BLaER1 treated with 17β-estradiol and CSF1 and Interleukin-3, amounts not matched to agents 10 nM and 100 nM (cell line): ENCODE measurements around the gene CIRBP.

Source experiments
- H3K27ac ChIP-seq, 11 experiments: shearing (Covaris generic); formaldehyde crosslinking; 2 replicates each; pipeline ENCODE4 v1.8.1; 2022
- H3K27me3 ChIP-seq, 11 experiments: shearing (Covaris generic); formaldehyde crosslinking; 2 replicates each; pipeline ENCODE4 v1.8.1; 2022
- H3K36me3 ChIP-seq, 11 experiments: shearing (Covaris generic); formaldehyde crosslinking; 2 replicates each; pipeline ENCODE4 v1.8.1; 2022
- H3K4me1 ChIP-seq, 10 experiments: shearing (Covaris generic); formaldehyde crosslinking; 2 replicates each; pipeline ENCODE4 v1.8.1; 2022
- H3K4me2 ChIP-seq, 11 experiments: shearing (Covaris generic); formaldehyde crosslinking; 2 replicates each; pipeline ENCODE4 v1.8.1; 2022
- H3K4me3 ChIP-seq, 10 experiments: shearing (Covaris generic); formaldehyde crosslinking; 2 replicates each; pipeline ENCODE4 v1.8.1; 2022
- H3K9ac ChIP-seq, 11 experiments: shearing (Covaris generic); formaldehyde crosslinking; 2 replicates each; pipeline ENCODE4 v1.8.1; 2022
- H3K9me3 ChIP-seq, 11 experiments: shearing (Covaris generic); formaldehyde crosslinking; replicated peaks in 1 of 11; 2 replicates each; pipeline ENCODE4 v1.8.1; 2022
- H4K20me1 ChIP-seq, 11 experiments: shearing (Covaris generic); formaldehyde crosslinking; 2 replicates each; pipeline ENCODE4 v1.8.1; 2022
- Cebpa-rat ChIP-seq, 11 experiments: shearing (Covaris generic); IDR thresholded peaks; 2 replicates each; pipeline ENCODE4 v1.8.1; 2022

Gene CIRBP

GRCh38 chr19:1274081-1274851 is 5.1 kb downstream of the CIRBP start:
- no peaks in the 10 kb centered on the region for H3K9me3 ChIP-seq
- no peak for TF ChIP-seq Cebpa-rat (IDR thresholded peaks at IDR 0.05)
- peaks cover 56 to 77% (median 65%) of the 10 kb centered on the region in 11 experiments for H3K36me3 ChIP-seq
- peak overlapping the region; percentile 58 to 79 (median 73) for H3K4me3 ChIP-seq
- H3K4me1 ChIP-seq, result peaks cover 56 to 77% (median 70%) of the 10 kb centered on the region in 10 experiments
- peaks cover 55 to 92% (median 76%) of the 10 kb centered on the region in 11 experiments for H4K20me1 ChIP-seq
- peak overlapping the region; percentile 89 to 100 (median 99) for H3K9ac ChIP-seq
- peak overlapping the region; percentile 93 to 100 (median 99) for H3K4me2 ChIP-seq
- H3K27me3 ChIP-seq, result no peaks in the 10 kb centered on the region; a peak in 1 of 22 replicates
- peak overlapping the region; percentile 92 to 99 (median 97) for H3K27ac ChIP-seq

- peaks cover 58 to 83% (median 68%) of the 10 kb centered on the region in 11 experiments for H3K36me3 ChIP-seq
These were observed 5.7 kb downstream of the CIRBP start for GRCh38 chr19:1274852-1275259.

GRCh38 chr19:1275260-1275975 is 6.3 kb downstream of the CIRBP start, which contains the start of gene FAM174C:
Gene FAM174C (plus strand): TSS chr19:1275530. CDS start chr19:1275550, 20 bp downstream.
- Histone ChIP-seq H3K4me1 (peaks cover 49 to 76% (median 64%) of the 10 kb centered on the region in 10 experiments), H3K4me2 (peak within 1 kb of the TSS; percentile 93 to 100 (median 99)), H3K27ac (peak within 1 kb of the TSS; percentile 92 to 99 (median 97)), H3K4me3 (peak within 1 kb of the TSS; percentile 58 to 79 (median 73)), H4K20me1 (peaks cover 52 to 93% (median 79%) of the 10 kb centered on the region in 11 experiments), H3K36me3 (peaks cover 56 to 84% (median 68%) of the 10 kb centered on the region in 11 experiments), H3K9ac (peak within 1 kb of the TSS; percentile 89 to 100 (median 99)), H3K27me3 (no peaks in the 10 kb centered on the region; a peak in 1 of 22 replicates), H3K9me3 (no peaks in the 10 kb centered on the region)
- TF ChIP-seq Cebpa-rat (IDR thresholded peaks at IDR 0.05), result no peak

More at GRCh38 chr19:1274852-1275259, 5.7 kb downstream of the CIRBP start:
- H3K9me3 ChIP-seq, result no peaks in the 10 kb centered on the region
- no peaks in the 10 kb centered on the region; a peak in 1 of 22 replicates for H3K27me3 ChIP-seq
- H3K27ac ChIP-seq, result peak overlapping the region; percentile 92 to 99 (median 97)
- H4K20me1 ChIP-seq, result peaks cover 52 to 93% (median 79%) of the 10 kb centered on the region in 11 experiments
- H3K9ac ChIP-seq, result peak overlapping the region; percentile 89 to 100 (median 99)
- H3K4me2 ChIP-seq, result peak overlapping the region; percentile 93 to 100 (median 99)
- peak overlapping the region; percentile 58 to 79 (median 73) for H3K4me3 ChIP-seq
- peaks cover 55 to 77% (median 69%) of the 10 kb centered on the region in 10 experiments for H3K4me1 ChIP-seq
- TF ChIP-seq Cebpa-rat (IDR thresholded peaks at IDR 0.05), result no peak

- Histone ChIP-seq H3K4me2 (peak overlapping the region; percentile 93 to 100 (median 99)), H3K27ac (peak overlapping the region; percentile 92 to 99 (median 97)), H3K36me3 (peaks cover 50 to 82% (median 63%) of the 10 kb centered on the region in 11 experiments), H4K20me1 (peaks cover 45 to 91% (median 77%) of the 10 kb centered on the region in 11 experiments), H3K9ac (peak overlapping the region; percentile 89 to 100 (median 99)), H3K27me3 (no peaks in the 10 kb centered on the region; a peak in 1 of 22 replicates), H3K4me3 (peak overlapping the region; percentile 58 to 79 (median 73)), H3K9me3 (no peaks in the 10 kb centered on the region), H3K4me1 (peaks cover 43 to 69% (median 57%) of the 10 kb centered on the region in 10 experiments)
- no peak for TF ChIP-seq Cebpa-rat (IDR thresholded peaks at IDR 0.05)
These were observed 7.0 kb downstream of the CIRBP start for GRCh38 chr19:1275976-1276627.

- H3K9ac ChIP-seq, result peak overlapping the region; percentile 89 to 100 (median 99)
- H3K4me2 ChIP-seq, result peak overlapping the region; percentile 93 to 100 (median 99)
- peak overlapping the region in 10 of 11 experiments; percentile 92 to 99 (median 97); a peak in 20 of 22 replicates for H3K27ac ChIP-seq
- peaks cover 44 to 77% (median 57%) of the 10 kb centered on the region in 11 experiments for H3K36me3 ChIP-seq
- no peak for TF ChIP-seq Cebpa-rat (IDR thresholded peaks at IDR 0.05)
- peak overlapping the region; percentile 58 to 79 (median 73) for H3K4me3 ChIP-seq
- no peaks in the 10 kb centered on the region; a peak in 1 of 22 replicates for H3K27me3 ChIP-seq
- H3K4me1 ChIP-seq, result peaks cover 37 to 64% (median 52%) of the 10 kb centered on the region in 10 experiments
- H3K9me3 ChIP-seq, result no peaks in the 10 kb centered on the region
- peaks cover 40 to 86% (median 74%) of the 10 kb centered on the region in 11 experiments for H4K20me1 ChIP-seq
These were observed 7.5 kb downstream of the CIRBP start for GRCh38 chr19:1276628-1277022.

- Histone ChIP-seq H4K20me1 (peaks cover 35 to 82% (median 70%) of the 10 kb centered on the region in 11 experiments), H3K4me3 (peak overlapping the region in 8 of 10 experiments; percentile 70 to 79 (median 73); a peak in 13 of 20 replicates), H3K9ac (peak overlapping the region; percentile 89 to 100 (median 99); a peak in 20 of 22 replicates), H3K4me1 (peaks cover 33 to 59% (median 48%) of the 10 kb centered on the region in 10 experiments), H3K4me2 (peak overlapping the region; percentile 93 to 100 (median 99)), H3K27me3 (no peaks in the 10 kb centered on the region; a peak in 1 of 22 replicates), H3K36me3 (peaks cover 40 to 72% (median 53%) of the 10 kb centered on the region in 11 experiments), H3K9me3 (no peaks in the 10 kb centered on the region), H3K27ac (peak overlapping the region in 5 of 11 experiments; percentile 92 to 99 (median 97); a peak in 7 of 22 replicates)
- no peak for TF ChIP-seq Cebpa-rat (IDR thresholded peaks at IDR 0.05)
These were observed 7.9 kb downstream of the CIRBP start for GRCh38 chr19:1277061-1277460.

GRCh38 chr19:1278074-1278473 is 8.9 kb downstream of the CIRBP start:
- Histone ChIP-seq H3K36me3 (peaks cover 30 to 62% (median 43%) of the 10 kb centered on the region in 11 experiments), H3K9me3 (no peaks in the 10 kb centered on the region), H3K4me1 (peaks cover 30 to 49% (median 38%) of the 10 kb centered on the region in 10 experiments)

More at GRCh38 chr19:1278074-1278473, 8.9 kb downstream of the CIRBP start:
- Histone ChIP-seq H3K4me3 (no peak overlapping the region), H3K4me2 (no peak overlapping the region), H4K20me1 (peaks cover 25 to 72% (median 60%) of the 10 kb centered on the region in 11 experiments), H3K27ac (no peak overlapping the region), H3K27me3 (peaks cover 4 to 6% (median 5%) of the 10 kb centered on the region in 11 experiments), H3K9ac (peak overlapping the region in 2 of 11 experiments; percentile 13 to 99; a peak in 1 of 22 replicates)
- no peak for TF ChIP-seq Cebpa-rat (IDR thresholded peaks at IDR 0.05)
